T-helper 9 cell (primary cell): ENCODE data around the gene GCGR.
A peak's percentile ranks its signal among the peaks of the same experiment; 100 is the strongest.

ENCODE experiments used
- DNase-seq: peaks from one replicate; pipeline ENCODE4 v3.0.0-alpha.2; 2020

The GCGR gene

GRCh38 chr17:81849457-81849856 lies 45.5 kb downstream of the GCGR start:
- no peak for DNase-seq

- DNase-seq = no peak
Observed at GRCh38 chr17:81851423-81851822, 47.5 kb downstream of the GCGR start.

GRCh38 chr17:81852237-81852636 lies 48.3 kb downstream of the GCGR start:
- no peak for DNase-seq

GRCh38 chr17:81854974-81855774 lies 51.2 kb downstream of the GCGR start:
- DNase-seq = no peak

- no peak for DNase-seq
Observed at GRCh38 chr17:81858170-81858966, 54.4 kb downstream of the GCGR start.

- DNase-seq = no peak
Observed at GRCh38 chr17:81858967-81859905, 55.3 kb downstream of the GCGR start.

GRCh38 chr17:81859906-81860755 lies 56.2 kb downstream of the GCGR start, which contains the start of gene P4HB:
Gene P4HB (minus strand): TSS chr17:81860535. CDS start chr17:81860471, 64 bp downstream.
- peak; percentile 96 for DNase-seq

- peak; percentile 99 for DNase-seq
Observed at GRCh38 chr17:81860756-81861568, 57.0 kb downstream of the GCGR start.

- DNase-seq = no peak
Observed at GRCh38 chr17:81863123-81863675, 59.2 kb downstream of the GCGR start.
